Esophagus muscularis mucosa (tissue), 4 donors: ENCODE results near the gene TMEM134.

ENCODE experiments used
- EP300 ChIP-seq: sonication (generic); formaldehyde crosslinking; IDR thresholded peaks from one replicate; pipeline ENCODE4 v1.6.1; 2017; ENCODE audit warnings: antibody characterized with exemption
- POLR2AphosphoS5 ChIP-seq, 2 donors: sonication (generic); formaldehyde crosslinking; IDR thresholded peaks; one replicate each; pipeline ENCODE4 v1.6.1; 2017; ENCODE audit warnings: antibody characterized with exemption in 2 of 2
- TF ChIP-seq, protein P1 (sequence below), 3 experiments: fragments of 200-600 bp in 2 of 3; fragments of 450-650 bp in 1 of 3; sonication (generic) in 2 of 3; IDR thresholded peaks; one replicate each; pipeline ENCODE4 v1.5.1; 2017 to 2019; ENCODE audit warnings: antibody characterized with exemption in 3 of 3, mild to moderate bottlenecking in 2 of 3, moderate library complexity in 1 of 3

GRCh38 chr11:67494371-67495233 is 25.6 kb upstream of the TMEM134 start:
- TF ChIP-seq, protein P1, sequence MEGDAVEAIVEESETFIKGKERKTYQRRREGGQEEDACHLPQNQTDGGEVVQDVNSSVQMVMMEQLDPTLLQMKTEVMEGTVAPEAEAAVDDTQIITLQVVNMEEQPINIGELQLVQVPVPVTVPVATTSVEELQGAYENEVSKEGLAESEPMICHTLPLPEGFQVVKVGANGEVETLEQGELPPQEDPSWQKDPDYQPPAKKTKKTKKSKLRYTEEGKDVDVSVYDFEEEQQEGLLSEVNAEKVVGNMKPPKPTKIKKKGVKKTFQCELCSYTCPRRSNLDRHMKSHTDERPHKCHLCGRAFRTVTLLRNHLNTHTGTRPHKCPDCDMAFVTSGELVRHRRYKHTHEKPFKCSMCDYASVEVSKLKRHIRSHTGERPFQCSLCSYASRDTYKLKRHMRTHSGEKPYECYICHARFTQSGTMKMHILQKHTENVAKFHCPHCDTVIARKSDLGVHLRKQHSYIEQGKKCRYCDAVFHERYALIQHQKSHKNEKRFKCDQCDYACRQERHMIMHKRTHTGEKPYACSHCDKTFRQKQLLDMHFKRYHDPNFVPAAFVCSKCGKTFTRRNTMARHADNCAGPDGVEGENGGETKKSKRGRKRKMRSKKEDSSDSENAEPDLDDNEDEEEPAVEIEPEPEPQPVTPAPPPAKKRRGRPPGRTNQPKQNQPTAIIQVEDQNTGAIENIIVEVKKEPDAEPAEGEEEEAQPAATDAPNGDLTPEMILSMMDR (IDR thresholded peaks at IDR 0.05), result no peak
- no peak for TF ChIP-seq POLR2AphosphoS5 (IDR thresholded peaks at IDR 0.05)
- no peak for TF ChIP-seq EP300
